ENCODE measurements around the gene NT5C1A. TPM values are rescaled to one million over a fixed set of nuclear protein-coding genes. Genes with fewer than 3 reads are reported as not detected.
A peak's percentile ranks its signal among the peaks of the same experiment; 100 is the strongest.

Gene NT5C1A
- total RNA-seq, 2 donors from 2014 or later = 0.91 TPM; not detected in 1

DNA sequence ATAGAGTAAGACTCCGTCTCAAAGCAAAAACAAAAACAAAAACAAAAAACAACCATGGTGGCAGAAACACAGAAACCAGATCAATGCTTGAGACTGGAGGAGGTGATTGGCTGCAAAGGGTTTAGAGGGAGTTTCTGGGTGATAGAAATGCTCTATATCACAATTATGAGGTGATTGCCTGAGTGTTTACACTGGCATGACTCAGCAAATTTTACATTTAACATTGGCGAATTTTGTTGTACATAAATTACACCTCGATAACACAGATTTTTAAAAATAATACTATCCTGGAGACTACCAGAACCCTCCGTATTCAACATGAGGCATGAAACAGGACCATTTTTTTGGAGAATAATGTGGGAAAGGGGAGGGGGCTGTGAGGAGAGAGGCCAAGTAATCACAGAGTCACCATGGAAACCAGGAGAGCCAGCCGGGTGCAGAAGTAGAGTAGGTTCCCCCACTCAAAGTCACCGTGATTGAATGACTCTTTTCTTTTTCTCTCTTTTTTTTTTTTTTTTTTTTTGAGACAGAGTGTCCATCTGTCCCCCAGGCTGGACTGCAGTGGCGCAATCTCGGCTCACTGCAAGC, 56.7 kb downstream of the NT5C1A start:
- H3K4me3 ChIP-seq = no peak overlapping the region
- 71% methylated on average over 8 of the region's 8 CpGs for WGBS
- H3K9me3 ChIP-seq = no peaks in the 10 kb centered on the region
- no peaks in the 10 kb centered on the region for H3K4me1 ChIP-seq (replicated peaks)
- H3K27ac ChIP-seq = no peak overlapping the region
- TF ChIP-seq, protein P1, sequence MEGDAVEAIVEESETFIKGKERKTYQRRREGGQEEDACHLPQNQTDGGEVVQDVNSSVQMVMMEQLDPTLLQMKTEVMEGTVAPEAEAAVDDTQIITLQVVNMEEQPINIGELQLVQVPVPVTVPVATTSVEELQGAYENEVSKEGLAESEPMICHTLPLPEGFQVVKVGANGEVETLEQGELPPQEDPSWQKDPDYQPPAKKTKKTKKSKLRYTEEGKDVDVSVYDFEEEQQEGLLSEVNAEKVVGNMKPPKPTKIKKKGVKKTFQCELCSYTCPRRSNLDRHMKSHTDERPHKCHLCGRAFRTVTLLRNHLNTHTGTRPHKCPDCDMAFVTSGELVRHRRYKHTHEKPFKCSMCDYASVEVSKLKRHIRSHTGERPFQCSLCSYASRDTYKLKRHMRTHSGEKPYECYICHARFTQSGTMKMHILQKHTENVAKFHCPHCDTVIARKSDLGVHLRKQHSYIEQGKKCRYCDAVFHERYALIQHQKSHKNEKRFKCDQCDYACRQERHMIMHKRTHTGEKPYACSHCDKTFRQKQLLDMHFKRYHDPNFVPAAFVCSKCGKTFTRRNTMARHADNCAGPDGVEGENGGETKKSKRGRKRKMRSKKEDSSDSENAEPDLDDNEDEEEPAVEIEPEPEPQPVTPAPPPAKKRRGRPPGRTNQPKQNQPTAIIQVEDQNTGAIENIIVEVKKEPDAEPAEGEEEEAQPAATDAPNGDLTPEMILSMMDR (IDR thresholded peaks at IDR 0.05) = no peak
- no peak for TF ChIP-seq POLR2AphosphoS5 (IDR thresholded peaks at IDR 0.05)
- TF ChIP-seq POLR2A (IDR thresholded peaks at IDR 0.05) = no peak
- intact Hi-C loops (cut with DNase I) = no loop called here
- DNase-seq (ENCODE audit: low spot score) = no peak
- H3K36me3 ChIP-seq = no peaks in the 10 kb centered on the region
- no peaks in the 10 kb centered on the region for H3K27me3 ChIP-seq (replicated peaks; ENCODE audit: insufficient read depth)

DNA sequence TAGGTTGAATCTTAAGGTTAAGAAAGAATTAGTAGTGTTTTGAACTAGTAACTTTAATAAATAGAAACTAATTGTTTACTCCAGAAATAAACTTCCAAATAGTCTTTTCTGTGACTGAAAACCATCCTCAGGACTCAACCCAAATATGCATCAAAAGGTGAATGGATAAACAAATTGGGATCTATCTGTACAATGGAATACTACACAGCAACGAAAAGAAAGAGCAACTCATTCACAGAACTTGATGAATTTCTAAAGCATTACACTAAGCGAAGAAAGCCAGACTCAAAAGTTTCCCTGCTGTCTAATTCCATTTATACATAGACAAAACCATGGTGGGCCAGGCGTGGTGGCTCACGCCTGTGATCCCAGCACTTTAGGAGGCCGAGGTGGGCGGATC, 57.4 kb downstream of the NT5C1A start:
- no peaks in the 10 kb centered on the region for H3K9me3 ChIP-seq
- H3K27me3 ChIP-seq (replicated peaks; ENCODE audit: insufficient read depth) = no peaks in the 10 kb centered on the region
- H3K36me3 ChIP-seq = no peaks in the 10 kb centered on the region
- no peak overlapping the region for H3K4me3 ChIP-seq
- H3K27ac ChIP-seq = no peak overlapping the region
- no peaks in the 10 kb centered on the region for H3K4me1 ChIP-seq (replicated peaks)
- intact Hi-C loops (cut with DNase I) = no loop called here
- DNase-seq (ENCODE audit: low spot score) = no peak
- TF ChIP-seq POLR2AphosphoS5 (IDR thresholded peaks at IDR 0.05) (no peak), POLR2A (IDR thresholded peaks at IDR 0.05) (no peak)
- TF ChIP-seq, protein P1 (IDR thresholded peaks at IDR 0.05) = no peak
- 97% methylated on average over 6 of the region's 6 CpGs for whole genome bisulfite sequencing

DNA sequence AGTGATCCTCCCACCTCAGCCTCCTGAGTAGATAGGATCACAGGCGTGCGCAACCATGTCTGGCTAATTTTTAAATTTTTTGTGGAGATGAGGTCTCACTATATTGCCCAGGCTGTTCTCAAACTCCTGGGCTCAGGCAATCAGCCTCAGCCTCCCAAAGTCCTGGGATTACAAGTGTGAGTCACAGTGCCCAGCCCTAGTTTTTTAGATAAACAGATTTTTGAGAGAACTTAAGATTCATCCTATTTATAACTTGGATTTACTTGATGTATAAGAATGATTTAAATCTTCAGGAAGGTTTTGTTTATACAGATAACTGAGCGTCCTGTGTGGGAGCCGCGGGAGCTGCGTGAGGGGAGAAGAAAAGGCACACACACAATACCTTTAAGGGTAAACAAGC, 58.7 kb downstream of the NT5C1A start:
- Histone ChIP-seq H3K27ac (no peak overlapping the region), H3K27me3 (replicated peaks; ENCODE audit: insufficient read depth) (no peaks in the 10 kb centered on the region), H3K36me3 (no peaks in the 10 kb centered on the region), H3K4me1 (replicated peaks) (no peaks in the 10 kb centered on the region), H3K4me3 (no peak overlapping the region), H3K9me3 (no peaks in the 10 kb centered on the region)
- TF ChIP-seq, protein P1 (IDR thresholded peaks at IDR 0.05) = no peak
- TF ChIP-seq POLR2A (IDR thresholded peaks at IDR 0.05) = no peak
- TF ChIP-seq POLR2AphosphoS5 (IDR thresholded peaks at IDR 0.05) = no peak
- no peak for DNase-seq (ENCODE audit: low spot score)
- WGBS = 69% methylated on average over 6 of the region's 6 CpGs
- intact Hi-C loops (cut with DNase I) = no loop called here

DNA sequence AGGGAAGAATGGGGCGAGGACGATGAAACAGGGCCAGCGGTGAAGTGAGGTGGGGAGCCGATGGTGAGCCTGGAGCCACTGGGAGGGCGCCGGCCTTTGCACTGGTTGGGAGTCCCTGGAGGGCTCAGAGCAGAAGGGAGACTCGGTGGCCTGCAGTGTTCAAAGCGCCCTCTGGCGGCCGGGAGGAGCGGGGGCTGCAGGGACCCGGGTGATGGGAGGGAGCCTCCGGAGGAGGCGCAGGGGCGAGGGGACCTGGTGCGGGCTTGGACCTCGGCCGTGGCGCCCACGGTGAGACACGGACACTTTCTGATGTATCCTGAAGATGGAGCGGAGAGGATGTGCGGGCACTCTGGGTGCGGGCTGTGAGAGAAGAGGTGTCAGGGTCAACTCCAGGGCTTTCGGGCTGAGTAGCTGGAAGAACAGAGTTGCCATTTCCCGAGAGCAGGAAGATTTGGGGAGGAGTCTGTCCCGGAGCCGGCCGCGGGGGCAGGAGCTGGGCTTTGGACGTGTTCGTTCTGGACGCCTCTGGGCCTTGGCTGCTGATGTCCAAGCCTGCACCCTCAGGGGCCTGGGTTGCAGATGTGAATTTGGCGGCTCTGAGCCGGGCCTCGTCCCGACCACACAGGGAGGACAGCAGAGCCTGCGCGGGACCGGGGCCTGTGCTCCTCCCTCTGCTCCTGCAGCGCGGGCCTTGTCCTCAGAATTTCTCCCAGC, 62.1 kb downstream of the NT5C1A start:
- no peaks in the 10 kb centered on the region for H3K9me3 ChIP-seq
- H3K36me3 ChIP-seq = no peaks in the 10 kb centered on the region
- no peaks in the 10 kb centered on the region for H3K4me1 ChIP-seq (replicated peaks)
- H3K27ac ChIP-seq = no peak overlapping the region
- WGBS = 24% methylated on average over 34 of the region's 42 CpGs
- no peaks in the 10 kb centered on the region for H3K27me3 ChIP-seq (replicated peaks; ENCODE audit: insufficient read depth)
- intact Hi-C loops (cut with DNase I) = loop anchor here (5.0 kb wide), 1 partner anchor 113 kb away; no protein-coding TSS in a partner anchor
- no peak for TF ChIP-seq POLR2A (IDR thresholded peaks at IDR 0.05)
- TF ChIP-seq, protein P1 (IDR thresholded peaks at IDR 0.05) = peak in 2 of 4 experiments; percentile 46 to 63
- TF ChIP-seq POLR2AphosphoS5 (IDR thresholded peaks at IDR 0.05) = no peak
- no peak overlapping the region for H3K4me3 ChIP-seq
- DNase-seq (ENCODE audit: low spot score) = peak; percentile 18

Other genes starting within 250 kb of the NT5C1A start
- gene BMP8A, start 180.5 kb downstream of the NT5C1A start, total RNA-seq = 1 to 10 TPM; 5.4 to 9.4 TPM
- gene PABPC4, start 95.3 kb downstream of the NT5C1A start, total RNA-seq = 100 to 1,000 TPM in 1 of 2 donors, 10 to 100 TPM in 1; 71.4 to 345 TPM
- 10 to 100 TPM in 1 of 2 donors, 1 to 10 TPM in 1; 2.6 to 51.9 TPM for gene HEYL, start 32.5 kb downstream of the NT5C1A start, total RNA-seq
- 1 to 10 TPM in 1 of 2 donors, not detected in 1; 4.9 TPM for gene HPCAL4, start 19.3 kb upstream of the NT5C1A start, total RNA-seq
- gene PPIE, start 66.8 kb upstream of the NT5C1A start, total RNA-seq = 10 to 100 TPM; 57.2 to 60.2 TPM
- gene OXCT2, start 99.2 kb upstream of the NT5C1A start, total RNA-seq = 1 to 10 TPM; 1.0 to 4.9 TPM
- 1 to 10 TPM in 1 of 2 donors, under 1 TPM in 1; 0.77 to 4.7 TPM for gene BMP8B, start 116.8 kb upstream of the NT5C1A start, total RNA-seq
- gene TRIT1, start 211.4 kb upstream of the NT5C1A start, total RNA-seq = 10 to 100 TPM; 23.2 to 35.5 TPM
- 10 to 100 TPM; 14.5 to 19.7 TPM for gene MYCL, start 229.8 kb upstream of the NT5C1A start, total RNA-seq